ENCODE data around the gene TMA16.

The TMA16 gene

GRCh38 chr4:163558539-163559044 lies 64.1 kb downstream of the TMA16 start:
- peak; percentile 83 for ATAC-seq (ENCODE audit: low read depth)
- Mint-ChIP-seq H3K4me3 (peak overlapping the region; percentile 73), H3K27me3 (no peaks in the 10 kb centered on the region), H3K9me3 (peaks cover 11% of the 10 kb centered on the region), H3K27ac (peak overlapping the region; percentile 92), H3K36me3 (peaks cover 46% of the 10 kb centered on the region), H3K4me1 (peaks cover 47% of the 10 kb centered on the region)
- no peak for DNase-seq (ENCODE audit: low spot score in 2 of 2)

DNA sequence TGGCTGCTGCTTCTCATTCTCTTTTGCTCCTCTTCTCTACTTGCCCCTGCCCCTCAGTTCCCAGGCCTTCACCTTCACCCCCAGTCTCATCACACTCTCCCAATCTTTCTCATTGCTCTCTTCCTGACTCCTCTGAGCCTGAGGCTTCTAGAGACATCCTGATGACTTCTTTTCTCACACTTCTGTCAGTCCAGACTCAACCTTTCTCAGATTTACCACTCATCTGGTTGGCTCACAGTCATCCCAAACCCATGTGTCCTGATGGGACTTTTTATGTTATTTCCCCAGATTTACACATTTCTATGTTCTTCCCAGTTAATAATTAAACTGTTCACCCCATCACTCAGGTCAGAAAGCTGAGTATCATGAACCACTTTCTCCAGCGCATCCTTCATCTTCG lies 68.0 kb downstream of the TMA16 start:
- H3K36me3 Mint-ChIP-seq = peaks cover 60% of the 10 kb centered on the region
- peaks cover 40% of the 10 kb centered on the region for H3K4me1 Mint-ChIP-seq
- peaks cover 11% of the 10 kb centered on the region for H3K9me3 Mint-ChIP-seq
- ATAC-seq (ENCODE audit: low read depth) = no peak
- H3K4me3 Mint-ChIP-seq = no peak overlapping the region
- H3K27ac Mint-ChIP-seq = peak overlapping the region; percentile 79
- no peak for DNase-seq (ENCODE audit: low spot score in 2 of 2)
- H3K27me3 Mint-ChIP-seq = no peaks in the 10 kb centered on the region

DNA sequence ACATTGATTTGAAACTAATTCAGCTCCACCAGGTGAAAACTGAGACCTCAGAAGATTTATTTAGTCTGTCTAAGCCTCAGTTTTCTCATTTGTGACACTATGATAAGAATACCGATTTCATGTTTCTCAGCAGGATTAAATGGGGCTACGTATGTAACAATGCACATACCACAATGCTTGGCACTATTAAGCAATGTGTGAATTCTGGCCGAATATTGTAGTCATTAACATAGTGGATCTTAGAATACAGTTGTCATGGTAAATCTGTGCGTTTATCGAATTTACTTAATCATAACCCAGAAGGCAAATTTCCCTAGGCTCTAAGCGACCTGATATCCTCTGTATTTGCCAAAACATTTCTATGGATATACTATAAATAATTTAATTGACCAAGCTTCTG lies 69.1 kb downstream of the TMA16 start:
- Mint-ChIP-seq H3K4me1 (peaks cover 33% of the 10 kb centered on the region), H3K27me3 (no peaks in the 10 kb centered on the region), H3K4me3 (no peak overlapping the region), H3K9me3 (peaks cover 13% of the 10 kb centered on the region), H3K27ac (peak overlapping the region; percentile 79), H3K36me3 (peaks cover 61% of the 10 kb centered on the region)
- no peak for DNase-seq (ENCODE audit: low spot score in 2 of 2)
- no peak for ATAC-seq (ENCODE audit: low read depth)

DNA sequence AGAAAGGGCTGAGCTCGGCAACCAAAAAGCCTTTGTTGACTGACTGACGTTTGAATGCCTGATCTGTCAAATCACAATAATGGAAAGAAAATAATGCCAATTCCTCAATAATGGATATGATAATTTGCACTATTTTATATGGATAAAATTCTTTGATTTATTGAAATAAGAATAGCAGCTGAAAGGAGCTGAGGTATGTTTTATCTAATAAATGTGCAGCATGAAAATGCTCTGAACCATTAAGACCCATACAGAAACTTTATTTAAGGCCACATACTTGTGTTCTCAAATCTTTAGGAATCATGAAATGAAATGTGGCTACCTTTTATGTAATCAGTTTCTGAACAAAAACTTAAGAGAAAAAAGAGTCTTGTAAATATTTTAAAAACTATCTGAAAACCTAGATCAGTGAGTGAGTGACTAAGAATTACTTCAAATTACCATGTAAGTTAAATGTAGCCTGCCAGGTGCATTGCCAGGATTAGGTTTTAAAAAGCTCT lies 69.8 kb downstream of the TMA16 start:
- peaks cover 33% of the 10 kb centered on the region for H3K4me1 Mint-ChIP-seq
- DNase-seq (ENCODE audit: low spot score in 2 of 2) = no peak
- H3K27ac Mint-ChIP-seq = peak overlapping the region; percentile 88
- ATAC-seq (ENCODE audit: low read depth) = no peak
- H3K4me3 Mint-ChIP-seq = no peak overlapping the region
- no peaks in the 10 kb centered on the region for H3K27me3 Mint-ChIP-seq
- H3K36me3 Mint-ChIP-seq = peaks cover 64% of the 10 kb centered on the region
- H3K9me3 Mint-ChIP-seq = peaks cover 12% of the 10 kb centered on the region

DNA sequence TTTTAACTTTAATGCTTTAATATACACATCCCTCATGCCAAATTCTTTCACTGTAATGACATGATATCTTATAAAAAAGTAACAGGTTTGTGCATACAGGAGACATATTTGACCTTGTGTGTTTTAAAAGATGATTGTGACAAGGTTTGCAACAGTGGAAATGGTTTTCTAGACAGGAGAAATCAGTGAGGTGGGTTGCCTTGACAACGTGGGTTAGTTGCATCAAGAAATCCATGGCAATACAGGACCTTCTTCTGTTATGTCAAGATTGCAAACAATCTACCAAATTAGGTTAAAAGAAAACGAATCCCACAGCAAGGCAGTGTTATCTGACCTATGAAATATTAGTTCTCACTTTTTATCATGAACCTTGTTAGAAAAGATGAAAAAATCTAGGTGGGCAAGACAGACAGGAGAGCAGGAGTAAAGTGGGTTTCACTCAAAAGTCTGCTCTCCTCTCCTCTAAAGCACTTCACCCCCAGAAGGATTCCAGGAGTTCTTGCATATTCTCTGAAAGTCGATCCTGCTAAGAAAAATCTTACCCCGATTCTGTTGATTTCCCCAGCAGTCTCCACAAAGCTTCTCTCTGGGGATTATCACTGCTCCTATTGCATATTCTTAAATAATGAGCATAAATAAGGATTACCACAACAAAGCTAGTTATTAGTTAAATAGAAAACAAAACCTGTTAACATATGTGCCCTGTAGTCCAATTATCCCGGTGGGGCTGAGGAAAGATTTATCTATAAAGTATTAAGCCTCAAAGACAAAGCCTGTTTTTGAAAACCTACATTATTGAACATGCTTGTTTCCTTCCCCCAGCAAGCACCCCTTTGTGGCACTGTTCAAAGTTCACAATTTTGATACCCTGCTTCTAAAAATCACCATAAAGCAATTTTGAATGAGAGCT lies 71.0 kb downstream of the TMA16 start:
- ATAC-seq (ENCODE audit: low read depth) (no peak), DNase-seq (ENCODE audit: low spot score in 2 of 2) (no peak)
- H3K27ac Mint-ChIP-seq = peak overlapping the region; percentile 88
- peak overlapping the region; percentile 69 for H3K4me3 Mint-ChIP-seq
- no peaks in the 10 kb centered on the region for H3K27me3 Mint-ChIP-seq
- peaks cover 66% of the 10 kb centered on the region for H3K36me3 Mint-ChIP-seq
- peaks cover 29% of the 10 kb centered on the region for H3K4me1 Mint-ChIP-seq
- peaks cover 11% of the 10 kb centered on the region for H3K9me3 Mint-ChIP-seq

DNA sequence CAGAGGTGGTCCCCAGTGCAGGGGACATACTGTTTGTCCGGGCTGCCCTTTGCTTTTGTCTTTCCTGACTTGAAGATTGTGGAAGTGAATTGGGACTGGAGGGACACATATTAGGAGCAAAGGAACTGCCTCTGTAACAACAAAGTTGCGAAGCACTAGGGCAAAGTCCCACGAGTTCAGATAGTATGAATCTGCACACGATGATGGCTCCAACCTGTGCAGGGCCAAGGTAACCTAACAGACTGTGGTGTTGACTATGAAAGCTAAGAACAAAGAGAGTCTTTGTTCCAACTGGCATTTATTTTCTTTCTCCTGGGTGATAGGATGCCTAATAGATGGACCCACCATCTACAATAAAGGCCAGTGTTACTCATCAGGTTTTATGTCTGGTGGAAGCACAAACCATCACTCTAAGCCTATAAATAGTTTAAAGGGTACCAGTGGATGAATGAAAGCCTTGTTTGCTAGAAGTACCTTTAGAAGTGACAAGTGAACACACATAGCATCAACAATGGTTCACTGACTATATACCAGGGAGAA lies 71.8 kb downstream of the TMA16 start:
- DNase-seq (ENCODE audit: low spot score in 2 of 2) (no peak), ATAC-seq (ENCODE audit: low read depth) (no peak)
- H3K4me3 Mint-ChIP-seq = peak overlapping the region; percentile 69

GRCh38 chr4:163568843-163569242 lies 74.4 kb downstream of the TMA16 start:
- Mint-ChIP-seq H3K4me1 (peaks cover 29% of the 10 kb centered on the region), H3K36me3 (peaks cover 57% of the 10 kb centered on the region), H3K4me3 (peak overlapping the region; percentile 6), H3K27me3 (no peaks in the 10 kb centered on the region), H3K27ac (peak overlapping the region; percentile 88), H3K9me3 (peaks cover 2% of the 10 kb centered on the region)
- peak; percentile 89 for ATAC-seq (ENCODE audit: low read depth)
- DNase-seq (ENCODE audit: low spot score in 2 of 2) = no peak

More for the DNA sequence above, 71.8 kb downstream of the TMA16 start:
- Mint-ChIP-seq H3K4me1 (peaks cover 33% of the 10 kb centered on the region), H3K27ac (peak overlapping the region; percentile 88), H3K27me3 (no peaks in the 10 kb centered on the region), H3K9me3 (peaks cover 11% of the 10 kb centered on the region), H3K36me3 (peaks cover 70% of the 10 kb centered on the region)
